Mucosa of stomach (tissue), 1 donor: ENCODE data around the gene ACSF2.

ENCODE experiments used
- H3K27me3 ChIP-seq: one replicate; pipeline ENCODE4 v1.7.0; 2013; ENCODE audit warnings: mild to moderate bottlenecking, low read length; ENCODE audit not compliant: control insufficient read depth, insufficient read depth
- H3K36me3 ChIP-seq: one replicate; pipeline ENCODE4 v1.7.0; 2013; ENCODE audit warnings: low read length; ENCODE audit not compliant: control insufficient read depth, insufficient read depth
- H3K4me1 ChIP-seq: one replicate; pipeline ENCODE4 v1.7.0; 2013; ENCODE audit warnings: mild to moderate bottlenecking, low read length; ENCODE audit not compliant: control insufficient read depth, insufficient read depth
- H3K4me3 ChIP-seq: one replicate; pipeline ENCODE4 v1.7.0; 2013; ENCODE audit warnings: low read length
- H3K9ac ChIP-seq: one replicate; pipeline ENCODE4 v1.7.0; 2013; ENCODE audit warnings: mild to moderate bottlenecking, low read length, moderate library complexity
- H3K9me3 ChIP-seq: one replicate; pipeline ENCODE4 v1.7.0; 2013; ENCODE audit warnings: mild to moderate bottlenecking, low read length, moderate library complexity; ENCODE audit not compliant: control insufficient read depth
- donor health status: Pancreatic carcinoma.

ACSF2 gene

DNA sequence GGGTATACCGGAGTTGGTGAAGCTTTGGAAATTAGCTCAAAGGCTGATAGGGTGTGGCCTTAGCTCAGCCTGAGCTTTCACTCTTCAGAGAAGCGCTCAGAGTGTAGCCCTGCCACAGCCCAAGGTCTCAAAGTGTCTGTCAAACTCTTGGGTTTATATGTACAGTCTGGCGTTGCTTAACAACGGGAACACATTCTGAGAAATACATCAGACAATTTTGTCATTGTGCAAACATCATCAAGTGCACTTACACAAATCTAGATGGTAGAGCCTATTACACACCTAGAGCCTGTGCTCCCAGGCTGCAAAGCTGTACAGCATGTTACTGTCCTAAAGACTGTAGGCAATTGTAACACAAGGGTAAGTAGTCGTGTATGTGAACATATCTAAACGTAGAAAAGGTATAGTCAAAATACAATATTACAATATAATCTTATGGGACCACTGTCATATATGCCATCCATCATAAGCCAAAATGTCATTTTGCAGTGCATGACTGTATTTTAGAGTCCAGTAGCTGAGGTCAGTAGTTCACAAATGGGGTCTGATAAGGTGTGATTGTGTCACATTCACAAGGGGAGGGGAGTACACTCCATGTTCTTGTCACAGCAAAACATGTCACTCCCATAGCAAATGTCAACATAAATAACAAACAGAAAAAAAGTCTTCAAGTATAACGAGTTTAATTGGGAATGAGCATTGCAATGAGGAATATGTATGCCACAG is 22.0 kb downstream of the ACSF2 start:
- Histone ChIP-seq H3K9me3 (no peaks in the 10 kb centered on the region), H3K4me1 (peaks cover 62% of the 10 kb centered on the region), H3K36me3 (no peaks in the 10 kb centered on the region), H3K9ac (no peak overlapping the region), H3K4me3 (no peak overlapping the region), H3K27me3 (no peaks in the 10 kb centered on the region)

DNA sequence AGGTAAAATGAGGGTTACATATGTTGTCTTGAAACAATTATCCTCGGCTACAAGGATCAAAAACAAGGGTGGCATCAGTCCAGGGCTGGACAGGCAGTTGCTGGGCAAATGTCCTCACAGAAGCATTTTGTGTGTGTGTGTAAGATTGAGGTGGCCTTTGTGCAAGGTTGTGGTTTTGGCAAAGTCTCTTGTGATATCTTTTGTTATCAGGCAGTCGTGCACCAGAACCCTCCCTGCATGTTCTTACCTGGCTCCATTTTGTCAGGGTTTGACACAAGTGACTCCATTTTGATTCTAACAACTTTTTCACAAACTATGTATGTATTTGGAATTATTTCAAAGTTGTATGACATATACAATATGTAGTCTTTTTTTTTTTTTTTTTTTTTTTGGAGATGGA is 22.6 kb downstream of the ACSF2 start:
- no peaks in the 10 kb centered on the region for H3K27me3 ChIP-seq
- no peaks in the 10 kb centered on the region for H3K9me3 ChIP-seq
- peaks cover 60% of the 10 kb centered on the region for H3K4me1 ChIP-seq
- H3K36me3 ChIP-seq = no peaks in the 10 kb centered on the region
- no peak overlapping the region for H3K9ac ChIP-seq
- H3K4me3 ChIP-seq = no peak overlapping the region

DNA sequence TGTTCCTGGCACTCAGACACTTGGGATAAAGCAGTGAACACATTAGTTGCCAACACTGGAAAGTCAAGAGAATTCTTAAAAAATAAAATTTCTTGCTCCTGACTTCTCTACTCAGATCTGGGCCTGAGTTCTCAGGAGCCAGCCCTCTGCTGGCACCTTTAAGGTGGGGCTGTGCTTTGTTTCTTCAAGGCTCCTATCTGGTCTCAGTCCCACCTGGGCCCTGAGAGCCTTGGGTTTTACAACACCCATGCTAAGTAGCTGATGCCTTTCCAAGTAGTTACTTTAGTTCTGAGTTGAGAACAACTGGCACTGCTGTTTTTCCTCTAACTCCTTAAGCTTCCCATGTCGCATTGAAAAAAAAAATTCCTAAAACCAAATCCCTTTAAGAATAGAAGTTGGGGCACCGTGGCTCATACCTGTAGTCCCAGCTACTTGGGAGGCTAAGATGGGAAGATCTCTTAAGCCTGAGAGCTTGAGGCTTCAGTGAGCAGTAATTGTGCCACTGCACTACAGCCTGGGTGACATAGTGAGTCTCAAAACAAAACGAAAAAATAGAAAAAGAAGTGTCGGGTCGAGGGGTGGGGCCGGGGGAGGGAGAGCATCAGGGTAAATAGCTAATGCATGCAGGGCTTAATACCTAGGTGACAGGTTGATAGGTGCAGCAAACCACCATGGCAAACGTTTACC is 26.1 kb downstream of the ACSF2 start:
- Histone ChIP-seq H3K9ac (no peak overlapping the region), H3K4me1 (peaks cover 42% of the 10 kb centered on the region)

DNA sequence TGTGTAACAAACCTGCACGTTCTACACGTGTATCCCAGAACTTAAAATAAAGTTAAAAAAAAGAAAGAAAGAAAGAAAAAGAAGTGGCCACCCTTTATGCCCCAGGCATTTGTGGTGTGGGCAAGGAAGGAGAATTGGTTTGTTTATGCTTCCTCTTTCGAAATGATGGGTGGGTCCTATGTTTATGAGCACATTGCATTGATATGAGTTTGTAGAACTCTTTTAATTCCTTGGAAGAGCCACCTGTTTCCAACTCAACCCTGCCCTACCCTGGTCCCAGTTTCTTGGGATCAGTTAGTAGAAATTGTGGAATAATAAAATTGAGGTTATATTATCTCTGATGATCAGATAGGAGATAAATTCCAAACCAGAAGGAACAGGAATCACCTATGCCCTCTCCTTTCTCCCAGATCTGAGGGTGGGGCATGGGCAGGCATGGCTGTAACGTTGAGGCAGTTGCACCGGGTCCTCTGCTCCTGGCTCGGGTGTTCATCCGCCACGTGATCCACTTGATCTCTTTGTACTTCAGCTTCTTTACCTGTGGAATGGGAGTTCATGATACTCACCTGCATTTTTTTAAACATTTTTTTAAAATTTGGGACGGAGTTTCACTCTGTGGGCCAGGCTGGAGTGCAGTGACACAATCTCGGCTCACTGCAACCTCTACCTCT is 26.7 kb downstream of the ACSF2 start:
- Histone ChIP-seq H3K27me3 (no peaks in the 10 kb centered on the region), H3K4me1 (peaks cover 38% of the 10 kb centered on the region)

More for the DNA sequence above, 26.1 kb downstream of the ACSF2 start:
- H3K27me3 ChIP-seq = no peaks in the 10 kb centered on the region
- peaks cover 3% of the 10 kb centered on the region for H3K36me3 ChIP-seq
- H3K9me3 ChIP-seq = no peaks in the 10 kb centered on the region
- no peak overlapping the region for H3K4me3 ChIP-seq

DNA sequence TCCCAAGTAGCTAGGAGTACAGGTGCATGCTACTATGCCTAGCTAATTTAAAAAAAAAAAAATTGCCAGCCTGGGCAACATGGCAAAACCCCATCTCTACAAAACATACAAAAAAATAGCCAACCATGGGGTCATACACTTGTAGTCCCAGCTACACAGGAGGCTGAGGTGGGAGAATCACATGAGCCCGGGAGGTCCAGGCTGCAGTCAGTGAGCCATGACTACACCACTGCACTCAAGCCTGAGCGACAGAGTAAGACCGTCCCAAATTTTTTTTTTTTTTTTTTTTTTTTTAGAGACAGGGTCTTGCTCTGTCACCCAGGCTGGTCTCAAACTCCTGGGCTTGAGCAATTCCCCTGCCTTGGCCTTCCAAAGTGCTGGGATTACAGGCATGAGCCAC is 27.9 kb downstream of the ACSF2 start:
- Histone ChIP-seq H3K36me3 (peaks cover 5% of the 10 kb centered on the region), H3K4me3 (no peak overlapping the region), H3K9ac (no peak overlapping the region), H3K27me3 (no peaks in the 10 kb centered on the region), H3K4me1 (peaks cover 39% of the 10 kb centered on the region), H3K9me3 (no peaks in the 10 kb centered on the region)

More for the DNA sequence above, 26.7 kb downstream of the ACSF2 start:
- peaks cover 5% of the 10 kb centered on the region for H3K36me3 ChIP-seq
- H3K9ac ChIP-seq = no peak overlapping the region
- H3K4me3 ChIP-seq = no peak overlapping the region
- H3K9me3 ChIP-seq = no peaks in the 10 kb centered on the region

DNA sequence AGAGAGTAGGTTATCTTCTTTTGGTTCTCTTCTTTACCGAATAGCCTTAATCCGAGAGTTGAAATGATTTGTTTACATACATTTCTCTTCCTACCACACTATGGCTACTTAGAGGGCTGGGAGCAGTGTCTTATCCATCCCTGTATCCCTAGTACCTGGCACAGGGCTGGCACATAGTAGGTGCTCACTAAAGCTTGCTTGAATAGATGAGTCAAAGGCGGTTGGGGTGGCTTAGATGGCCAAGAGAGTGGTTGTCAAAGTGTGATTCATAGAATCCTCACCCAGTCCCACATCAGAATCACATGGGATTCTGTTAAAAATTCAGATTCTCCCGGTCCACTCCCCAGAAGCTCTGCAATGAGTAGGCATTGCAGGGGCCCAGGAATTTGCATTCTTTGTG is 31.6 kb downstream of the ACSF2 start:
- H3K9me3 ChIP-seq = no peaks in the 10 kb centered on the region
- no peaks in the 10 kb centered on the region for H3K27me3 ChIP-seq
- H3K4me3 ChIP-seq = no peak overlapping the region
- peaks cover 11% of the 10 kb centered on the region for H3K36me3 ChIP-seq
- peaks cover 27% of the 10 kb centered on the region for H3K4me1 ChIP-seq
- no peak overlapping the region for H3K9ac ChIP-seq

DNA sequence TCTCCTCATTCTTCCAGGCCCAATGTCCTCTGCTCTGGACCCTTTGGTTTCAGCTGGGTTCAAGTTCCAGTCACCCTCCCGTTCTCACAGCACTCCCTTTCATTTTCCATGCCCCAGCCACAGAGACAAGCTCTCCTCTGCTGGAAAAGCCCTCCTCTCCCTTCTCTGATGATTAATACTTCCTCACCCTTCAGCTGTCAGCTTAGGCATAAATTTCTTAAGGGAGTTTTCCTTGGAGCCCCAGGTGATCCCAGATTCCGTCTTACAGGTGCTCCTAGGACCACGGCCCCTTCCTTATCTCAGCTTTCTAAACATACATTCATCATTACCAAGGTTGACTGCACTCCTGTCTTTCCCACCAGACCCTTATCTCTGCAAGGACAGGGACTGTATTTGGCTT is 32.3 kb downstream of the ACSF2 start:
- H3K36me3 ChIP-seq = peaks cover 11% of the 10 kb centered on the region

DNA sequence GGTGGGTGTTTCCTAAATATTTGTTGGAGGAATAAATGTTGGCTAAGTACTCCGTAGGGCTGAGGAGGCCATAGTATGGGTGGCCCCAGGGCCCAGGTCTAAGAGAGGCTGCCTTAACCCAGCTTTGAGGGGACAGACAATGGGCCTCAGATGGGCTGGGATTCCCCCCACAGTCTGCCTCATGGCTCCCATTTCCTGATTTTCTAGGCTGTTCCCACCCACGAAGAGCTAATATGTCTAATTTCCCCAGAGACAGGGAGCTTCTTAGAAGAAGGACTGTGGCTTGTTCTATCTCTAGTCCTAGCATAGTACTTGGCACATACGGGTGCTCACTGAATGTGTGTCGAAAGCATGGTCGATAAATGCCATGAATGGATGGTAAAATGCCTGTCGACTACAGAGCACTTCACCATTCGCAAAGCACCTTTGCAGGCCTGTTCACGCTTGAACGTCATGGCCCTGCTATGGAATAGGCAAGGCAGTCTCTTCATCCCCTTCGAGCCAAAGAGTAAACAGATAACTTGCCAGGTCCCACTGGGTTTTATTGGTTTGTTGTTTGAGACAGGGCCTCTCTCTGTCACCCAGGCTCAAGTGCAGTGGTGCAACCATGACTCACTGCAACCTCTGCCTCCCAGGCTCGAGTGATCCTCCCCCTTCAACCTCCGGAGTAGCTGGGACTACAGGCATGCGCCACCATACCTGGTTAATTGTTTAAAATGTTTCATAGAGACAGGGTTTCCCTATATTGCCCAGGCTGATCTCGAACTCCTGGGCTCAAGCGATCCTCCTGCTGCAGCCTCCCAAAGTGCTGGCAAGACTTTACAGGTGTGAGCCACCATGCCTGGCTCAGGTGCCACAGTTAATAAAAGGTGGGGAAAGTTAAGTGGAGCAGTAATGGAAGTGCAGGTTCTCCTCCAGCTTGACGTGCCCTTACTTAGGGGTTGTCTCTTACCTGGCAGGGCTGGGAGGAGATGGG is 33.0 kb downstream of the ACSF2 start:
- Histone ChIP-seq H3K4me1 (peaks cover 19% of the 10 kb centered on the region), H3K27me3 (no peaks in the 10 kb centered on the region), H3K36me3 (peaks cover 11% of the 10 kb centered on the region), H3K4me3 (no peak overlapping the region), H3K9ac (no peak overlapping the region), H3K9me3 (no peaks in the 10 kb centered on the region)

More for the DNA sequence above, 32.3 kb downstream of the ACSF2 start:
- peaks cover 20% of the 10 kb centered on the region for H3K4me1 ChIP-seq
- H3K27me3 ChIP-seq = no peaks in the 10 kb centered on the region
- H3K9me3 ChIP-seq = no peaks in the 10 kb centered on the region
- H3K9ac ChIP-seq = no peak overlapping the region
- H3K4me3 ChIP-seq = no peak overlapping the region

DNA sequence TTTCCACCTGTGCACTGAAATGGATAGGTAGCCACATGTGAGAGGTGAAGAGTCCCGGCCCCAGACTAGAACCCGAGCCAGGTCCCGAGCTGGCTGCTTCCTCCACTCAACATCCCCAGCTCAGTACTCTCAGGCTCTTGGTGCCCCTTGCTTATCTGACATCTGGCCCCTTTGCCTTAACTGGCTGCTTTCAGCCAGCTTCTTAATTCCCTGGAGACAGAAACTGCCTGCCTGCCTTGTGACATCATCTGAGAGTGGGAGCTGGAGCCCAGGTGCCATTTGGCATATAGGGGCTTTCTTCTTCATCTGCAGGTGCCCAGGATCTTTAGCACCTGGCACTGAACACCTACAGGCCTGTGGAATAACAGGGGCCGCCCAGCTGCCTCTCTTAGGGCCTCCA is 33.7 kb downstream of the ACSF2 start:
- Histone ChIP-seq H3K9me3 (no peaks in the 10 kb centered on the region), H3K36me3 (peaks cover 11% of the 10 kb centered on the region), H3K4me3 (no peak overlapping the region), H3K27me3 (no peaks in the 10 kb centered on the region), H3K9ac (no peak overlapping the region), H3K4me1 (peaks cover 19% of the 10 kb centered on the region)

DNA sequence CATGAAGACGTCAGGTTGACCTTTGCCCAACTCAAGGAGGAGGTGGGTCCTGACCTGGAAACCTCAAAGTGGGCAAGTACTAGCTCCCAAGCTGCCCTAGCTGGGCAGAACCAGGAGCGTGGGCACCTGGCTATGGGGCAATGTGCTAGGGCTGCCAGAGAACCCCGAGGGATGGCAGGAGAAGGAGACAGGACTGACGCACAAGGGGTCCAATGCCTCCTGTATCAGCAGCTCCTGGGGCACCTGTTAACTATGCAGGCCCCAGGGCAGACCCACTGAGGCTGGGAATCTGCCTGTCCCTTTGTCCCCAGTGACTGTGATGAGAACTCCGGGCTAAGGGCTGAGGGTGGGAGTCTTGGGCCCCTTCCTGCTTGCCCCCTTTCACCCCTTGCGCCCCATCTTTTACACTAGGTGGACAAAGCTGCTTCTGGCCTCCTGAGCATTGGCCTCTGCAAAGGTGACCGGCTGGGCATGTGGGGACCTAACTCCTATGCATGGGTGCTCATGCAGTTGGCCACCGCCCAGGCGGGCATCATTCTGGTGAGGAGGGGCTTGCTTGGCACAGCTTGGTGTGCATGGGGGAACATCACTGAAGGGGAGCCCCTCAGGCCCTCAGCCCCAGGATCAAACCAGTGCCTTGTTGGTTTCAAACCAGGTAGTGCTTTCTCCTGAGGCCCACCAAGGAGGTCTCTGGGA is 35.0 kb downstream of the ACSF2 start:
- Histone ChIP-seq H3K9me3 (no peaks in the 10 kb centered on the region), H3K4me1 (peaks cover 20% of the 10 kb centered on the region), H3K36me3 (peaks cover 11% of the 10 kb centered on the region)

DNA sequence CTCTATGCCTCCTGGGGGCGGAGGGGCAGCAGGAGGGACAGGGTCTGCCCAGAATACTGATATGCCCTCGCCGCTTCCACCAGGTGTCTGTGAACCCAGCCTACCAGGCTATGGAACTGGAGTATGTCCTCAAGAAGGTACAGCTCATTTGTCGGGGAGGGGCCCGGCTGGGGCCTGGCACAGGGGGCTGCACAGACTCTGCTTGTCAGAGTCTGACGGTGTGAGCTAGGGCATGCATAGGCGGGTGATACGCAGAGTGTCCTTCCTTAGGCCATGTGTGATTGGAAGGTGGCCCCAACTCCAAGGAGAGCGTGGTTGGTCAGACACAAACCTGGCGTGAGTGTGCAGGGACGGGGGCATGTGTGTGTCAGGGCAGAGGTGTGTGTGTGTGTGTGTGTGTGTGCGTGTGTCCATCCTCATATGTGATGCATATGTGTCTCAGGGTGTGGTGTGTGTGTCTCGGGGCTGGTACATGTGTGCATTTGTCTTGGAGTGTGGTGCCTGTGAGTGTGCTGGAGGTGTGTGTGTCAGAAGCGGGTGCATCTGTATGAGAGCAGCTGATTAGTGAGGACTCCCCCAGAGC is 35.6 kb downstream of the ACSF2 start:
- Histone ChIP-seq H3K9ac (no peak overlapping the region), H3K27me3 (no peaks in the 10 kb centered on the region), H3K4me3 (no peak overlapping the region), H3K9me3 (no peaks in the 10 kb centered on the region), H3K36me3 (peaks cover 11% of the 10 kb centered on the region), H3K4me1 (peaks cover 24% of the 10 kb centered on the region)

More for the DNA sequence above, 35.0 kb downstream of the ACSF2 start:
- Histone ChIP-seq H3K27me3 (no peaks in the 10 kb centered on the region), H3K9ac (no peak overlapping the region), H3K4me3 (no peak overlapping the region)
